OCI-LY1 (cell line): ENCODE data around the gene SMARCC2.

Experiments
- CTCF ChIP-seq: fragments of 200-600 bp; sonication (generic), shearing (Covaris generic); IDR thresholded peaks from 2 replicates; pipeline ENCODE4 v1.5.1; 2017; ENCODE audit warnings: mild to moderate bottlenecking, antibody characterized with exemption, low read length, moderate library complexity, mixed read lengths
- EZH2 ChIP-seq: fragments of 200-600 bp; sonication (generic), shearing (Covaris generic); IDR thresholded peaks from 2 replicates; pipeline ENCODE4 v1.8.0; 2017; ENCODE audit warnings: borderline replicate concordance, mixed run types, mild to moderate bottlenecking, antibody characterized with exemption, low read length, moderate library complexity, mixed read lengths

- TF ChIP-seq CTCF (no peak), EZH2 (no peak)
Measured at GRCh38 chr12:56161690-56162351, 27.5 kb downstream of the SMARCC2 start.
